Loucy (cell line): ENCODE results near the gene HOXD1.

Experiments used
- CTCF ChIP-seq: fragments of 200-600 bp; sonication (generic); conservative IDR thresholded peaks from 2 replicates; pipeline ENCODE4 v1.5.1; 2014; ENCODE audit warnings: mild to moderate bottlenecking, antibody characterized with exemption, low read length
- EZH2phosphoT487 ChIP-seq: fragments of 200-600 bp; IDR thresholded peaks from 2 replicates; pipeline ENCODE4 v1.6.1; 2018; ENCODE audit warnings: antibody characterized with exemption, mild to moderate bottlenecking, moderate library complexity, borderline replicate concordance

- TF ChIP-seq CTCF: no peak
- TF ChIP-seq EZH2phosphoT487: no peak
These were observed 25.4 kb upstream of the HOXD1 start for GRCh38 chr2:176162911-176163671.
